DOHH2 (cell line): ENCODE measurements around the gene PARVB.

Experiments
- H3F3A ChIP-seq: fragments of 200-600 bp; sonication (generic), shearing (Covaris generic); 2 replicates; pipeline ENCODE4 v1.6.0; 2016; ENCODE audit warnings: antibody characterized with exemption, mild to moderate bottlenecking; ENCODE audit not compliant: control insufficient read depth, insufficient read depth
- H3K27ac ChIP-seq: fragments of 200-600 bp; sonication (generic); 2 replicates; pipeline ENCODE4 v1.5.1; 2014; ENCODE audit warnings: low read depth, mild to moderate bottlenecking, low read length, moderate library complexity
- H3K27me3 ChIP-seq: fragments of 200-600 bp; sonication (generic); 2 replicates; pipeline ENCODE4 v1.6.1; 2014; ENCODE audit warnings: mild to moderate bottlenecking, low read length, mixed read lengths; ENCODE audit not compliant: control insufficient read depth
- H3K36me3 ChIP-seq: fragments of 200-600 bp; sonication (generic); 2 replicates; pipeline ENCODE4 v1.6.1; 2014; ENCODE audit warnings: mild to moderate bottlenecking, low read length, moderate library complexity, mixed read lengths; ENCODE audit not compliant: control insufficient read depth
- H3K4me1 ChIP-seq: fragments of 200-600 bp; sonication (generic); 2 replicates; pipeline ENCODE4 v1.6.1; 2014; ENCODE audit warnings: mild to moderate bottlenecking, low read length, mixed read lengths; ENCODE audit not compliant: control insufficient read depth
- H3K4me2 ChIP-seq: fragments of 200-600 bp; sonication (generic); 2 replicates; pipeline ENCODE4 v1.6.0; 2014; ENCODE audit warnings: mild to moderate bottlenecking, low read length, moderate library complexity
- H3K4me3 ChIP-seq: fragments of 200-600 bp; sonication (generic); 2 replicates; pipeline ENCODE4 v1.5.1; 2014; ENCODE audit warnings: mild to moderate bottlenecking, low read length, mixed read lengths
- H3K79me2 ChIP-seq: fragments of 200-600 bp; sonication (generic); 2 replicates; pipeline ENCODE4 v1.6.1; 2014; ENCODE audit warnings: mild to moderate bottlenecking, low read length, mixed read lengths; ENCODE audit not compliant: control insufficient read depth
- H3K9me2 ChIP-seq: fragments of 200-600 bp; sonication (generic); replicated peaks from 2 replicates; pipeline ENCODE4 v1.6.1; 2014; ENCODE audit warnings: mild to moderate bottlenecking, low read length, mixed read lengths; ENCODE audit not compliant: control insufficient read depth
- H3K9me3 ChIP-seq: fragments of 200-600 bp; sonication (generic); 2 replicates; pipeline ENCODE4 v1.6.1; 2014; ENCODE audit warnings: antibody characterized with exemption, low read length, mixed read lengths; ENCODE audit not compliant: control insufficient read depth, insufficient read depth
- H4K20me1 ChIP-seq: fragments of 200-600 bp; sonication (generic); 2 replicates; pipeline ENCODE4 v1.6.0; 2014; ENCODE audit warnings: low read depth, mild to moderate bottlenecking, antibody characterized with exemption, low read length, moderate library complexity; ENCODE audit not compliant: control insufficient read depth, insufficient read depth
- CTCF ChIP-seq: fragments of 200-600 bp; sonication (generic); IDR thresholded peaks from one replicate; pipeline ENCODE4 v1.5.1; 2014; ENCODE audit warnings: antibody characterized with exemption, mild to moderate bottlenecking, low read depth, low read length; ENCODE audit not compliant: poor library complexity, severe bottlenecking
- EZH2phosphoT487 ChIP-seq: fragments of 200-600 bp; sonication (generic); IDR thresholded peaks from 2 replicates; pipeline ENCODE4 v1.6.1; 2017; ENCODE audit warnings: borderline replicate concordance, mild to moderate bottlenecking, antibody characterized with exemption, low read length, moderate library complexity, mixed read lengths

Gene PARVB

GRCh38 chr22:44172370-44173108 lies 148.4 kb downstream of the PARVB start:
- TF ChIP-seq CTCF (no peak), EZH2phosphoT487 (no peak)
- Histone ChIP-seq H3K27ac (no peak overlapping the region), H3K4me1 (peaks cover 6% of the 10 kb centered on the region), H3K9me3 (no peaks in the 10 kb centered on the region), H3K79me2 (no peaks in the 10 kb centered on the region), H3K4me3 (no peak overlapping the region), H3K4me2 (no peak overlapping the region), H3K36me3 (no peaks in the 10 kb centered on the region), H3K9me2 (no peaks in the 10 kb centered on the region), H4K20me1 (no peaks in the 10 kb centered on the region), H3F3A (no peaks in the 10 kb centered on the region), H3K27me3 (no peaks in the 10 kb centered on the region)

GRCh38 chr22:44173154-44173553 lies 149.1 kb downstream of the PARVB start:
- H3K4me1 ChIP-seq = peaks cover 6% of the 10 kb centered on the region
- no peaks in the 10 kb centered on the region for H4K20me1 ChIP-seq
- H3K4me2 ChIP-seq = no peak overlapping the region
- TF ChIP-seq EZH2phosphoT487 (no peak), CTCF (no peak)
- no peak overlapping the region for H3K27ac ChIP-seq
- no peaks in the 10 kb centered on the region for H3K27me3 ChIP-seq
- H3K4me3 ChIP-seq = no peak overlapping the region
- no peaks in the 10 kb centered on the region for H3K79me2 ChIP-seq
- no peaks in the 10 kb centered on the region for H3F3A ChIP-seq
- no peaks in the 10 kb centered on the region for H3K9me3 ChIP-seq
- no peaks in the 10 kb centered on the region for H3K9me2 ChIP-seq
- H3K36me3 ChIP-seq = no peaks in the 10 kb centered on the region

- TF ChIP-seq EZH2phosphoT487 (no peak), CTCF (no peak)
- H3K27ac ChIP-seq = no peak overlapping the region
- no peaks in the 10 kb centered on the region for H3K79me2 ChIP-seq
- peaks cover 17% of the 10 kb centered on the region for H3K27me3 ChIP-seq
- H3K36me3 ChIP-seq = no peaks in the 10 kb centered on the region
- H3K4me3 ChIP-seq = no peak overlapping the region
- no peaks in the 10 kb centered on the region for H3K9me2 ChIP-seq
- H3F3A ChIP-seq = no peaks in the 10 kb centered on the region
- no peaks in the 10 kb centered on the region for H4K20me1 ChIP-seq
- no peak overlapping the region for H3K4me2 ChIP-seq
- no peaks in the 10 kb centered on the region for H3K9me3 ChIP-seq
- H3K4me1 ChIP-seq = peaks cover 8% of the 10 kb centered on the region
Measured at GRCh38 chr22:44175676-44176075, 151.6 kb downstream of the PARVB start.
